HG03159 (cell line): Measurements from ENCODE around the gene FGFRL1.
"Not testable (repeated sequence)": the region's sequence is repeated elsewhere in the genome, so short reads cannot be mapped to it uniquely, and the experiment has no call there.

ENCODE experiments used
- ATAC-seq: cut with Tn5 transposase; IDR thresholded peaks from one replicate; pipeline ENCODE4 v1.9.1; 2021; ENCODE audit warnings: mild to moderate bottlenecking, moderate library complexity; ENCODE audit not compliant: unreplicated experiment

FGFRL1 gene

GRCh38 chr4:1036976-1037810 lies 25.8 kb downstream of the FGFRL1 start:
- no peak for ATAC-seq

DNA sequence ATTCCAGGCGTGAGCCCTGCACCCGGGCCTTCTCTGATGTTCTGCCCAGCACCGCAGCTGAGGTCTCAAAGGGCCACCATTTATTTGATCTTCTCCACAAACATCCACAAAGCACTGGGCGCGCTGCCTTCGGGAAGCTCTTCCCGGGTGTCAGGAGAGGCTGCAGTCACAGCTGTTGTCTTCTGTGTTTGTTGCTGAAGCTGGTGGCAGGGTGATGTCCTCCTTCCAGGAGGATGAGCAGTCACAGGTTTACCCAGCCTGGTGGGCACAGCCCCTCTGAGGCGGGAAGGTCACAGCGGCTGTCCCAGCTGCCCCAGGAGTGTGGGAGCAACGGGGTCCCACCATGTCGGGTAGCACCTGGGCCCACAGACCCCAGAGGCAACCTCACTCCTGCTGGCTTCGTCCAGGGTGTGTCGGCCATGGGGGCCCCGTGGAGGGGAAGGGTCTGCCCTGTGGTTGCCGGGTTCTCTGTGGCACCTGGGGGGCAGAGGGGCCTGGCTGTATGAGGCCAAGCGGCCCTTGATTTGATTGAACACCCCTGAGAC lies 27.6 kb downstream of the FGFRL1 start:
- ATAC-seq, result no peak

GRCh38 chr4:1039493-1040343 lies 28.3 kb downstream of the FGFRL1 start:
- no peak for ATAC-seq

GRCh38 chr4:1040344-1041146 lies 29.1 kb downstream of the FGFRL1 start:
- no peak for ATAC-seq

GRCh38 chr4:1041147-1041935 lies 29.9 kb downstream of the FGFRL1 start:
- ATAC-seq, result no peak

DNA sequence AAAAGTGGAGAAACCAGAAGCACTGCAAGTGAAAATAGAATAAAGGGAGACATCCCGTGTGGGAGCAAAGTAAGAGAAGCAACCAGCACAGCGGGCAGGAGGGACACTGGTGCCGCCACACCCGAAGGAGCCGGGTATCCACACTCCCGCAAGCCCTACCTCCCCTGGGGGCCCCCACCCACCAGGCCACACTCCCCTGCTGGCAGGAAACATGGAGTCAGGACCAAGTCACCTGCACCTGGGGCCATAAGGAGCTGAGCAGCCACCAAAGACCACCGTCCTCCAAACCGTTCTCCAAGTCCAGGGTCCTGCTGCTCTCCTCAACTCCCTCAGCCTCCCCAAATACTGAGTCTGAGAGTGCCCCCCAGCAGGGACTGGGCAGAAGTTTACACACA lies 30.5 kb downstream of the FGFRL1 start:
- ATAC-seq, result no peak

DNA sequence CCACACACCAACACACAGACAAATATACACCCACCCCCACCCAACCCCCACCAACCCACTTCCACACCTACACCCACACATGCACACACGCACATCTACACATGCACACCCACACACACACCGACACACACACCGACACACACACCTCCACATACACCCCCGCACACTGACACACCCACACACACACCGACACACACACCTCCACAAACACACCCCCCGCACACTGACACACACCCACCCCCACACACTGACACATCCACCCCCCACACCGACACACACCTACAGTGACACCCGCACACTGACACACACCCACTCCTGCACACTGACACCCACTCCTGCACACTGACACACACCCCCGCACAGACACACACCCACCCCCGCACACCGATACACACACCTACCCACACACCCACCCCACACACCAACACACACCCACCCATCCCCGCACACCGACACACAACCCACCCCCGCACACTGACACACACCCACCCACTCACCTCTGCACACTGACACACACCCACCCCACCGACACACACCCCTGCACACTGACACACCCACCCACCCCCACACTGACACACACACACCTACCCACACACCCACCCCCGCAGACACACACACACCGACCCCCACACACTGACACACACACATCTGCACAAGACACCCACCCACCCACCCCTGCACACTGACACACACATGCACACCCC lies 31.1 kb downstream of the FGFRL1 start:
- no peak for ATAC-seq

DNA sequence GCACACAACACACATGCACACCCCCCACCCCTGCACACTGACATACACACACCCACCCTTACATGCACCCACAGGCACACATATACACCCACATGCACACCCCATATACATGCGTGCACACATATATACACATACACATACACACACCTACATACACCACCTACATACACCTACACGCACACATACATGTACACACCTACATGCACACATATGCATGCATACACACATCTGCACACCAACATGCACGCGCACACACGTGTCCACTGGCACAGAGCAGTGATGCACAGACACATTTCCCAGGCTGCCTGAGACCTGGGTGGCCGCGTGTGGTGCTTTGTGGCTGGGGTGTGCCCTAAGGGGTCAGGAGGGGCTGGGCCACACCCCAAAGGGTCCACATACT lies 31.7 kb downstream of the FGFRL1 start:
- ATAC-seq, result no peak

- no peak for ATAC-seq
Observed at GRCh38 chr4:1043651-1044468, 32.4 kb downstream of the FGFRL1 start.

DNA sequence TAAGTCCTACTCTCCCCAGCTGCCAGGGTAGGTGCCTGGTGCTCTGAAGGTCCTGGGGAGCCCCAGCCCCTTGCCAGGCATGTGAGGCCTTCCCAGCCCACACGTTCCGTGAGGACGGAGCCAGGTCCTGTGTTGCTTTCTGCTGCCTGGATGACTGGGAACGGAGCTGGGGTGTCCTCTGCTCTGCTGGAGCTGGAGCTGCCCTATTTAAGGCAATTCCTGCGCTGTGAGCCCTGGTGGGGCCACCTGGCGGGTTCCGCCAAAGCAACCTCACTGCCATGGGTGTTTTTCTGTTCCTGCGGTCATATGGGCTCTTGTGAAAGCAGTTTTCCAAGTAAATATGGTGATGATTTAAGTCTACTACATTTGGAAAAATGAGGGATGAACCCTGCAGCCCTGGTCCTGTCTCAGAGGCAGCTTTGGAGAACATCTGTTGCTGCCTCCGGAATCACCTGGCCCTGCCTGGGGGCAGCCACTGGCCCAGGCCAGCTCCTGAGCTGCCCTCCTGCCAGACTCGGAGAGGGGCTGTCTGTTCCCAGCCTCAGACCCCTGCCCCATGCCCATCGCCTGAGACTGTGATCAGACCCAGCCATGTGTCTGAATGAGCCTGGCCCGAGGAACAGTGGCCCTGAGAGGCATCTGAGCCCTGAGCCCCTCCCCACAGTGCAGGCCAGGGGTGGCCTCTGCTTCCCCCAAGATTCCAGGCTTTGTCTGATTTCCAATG lies 33.2 kb downstream of the FGFRL1 start:
- ATAC-seq, result no peak

DNA sequence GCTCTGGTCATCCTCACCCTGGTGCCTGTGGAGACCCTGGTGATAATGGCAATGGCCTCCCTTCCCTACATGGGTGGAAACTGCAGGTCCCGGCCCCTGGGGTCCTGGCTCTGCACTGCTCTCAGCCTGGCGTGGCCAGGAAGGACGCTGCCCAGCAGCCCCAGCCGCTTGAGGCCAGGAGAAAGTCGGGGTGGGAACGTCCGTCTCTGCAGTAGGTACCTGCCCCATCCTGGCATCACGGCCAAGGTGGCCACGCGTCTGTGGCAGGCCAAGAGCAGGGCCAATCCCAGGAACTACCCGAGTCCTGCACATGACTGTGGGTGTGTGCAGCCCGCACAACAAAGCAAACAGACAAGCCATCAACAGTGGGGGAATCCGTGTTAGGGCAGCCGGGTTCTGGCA lies 33.8 kb downstream of the FGFRL1 start:
- ATAC-seq, result no peak

DNA sequence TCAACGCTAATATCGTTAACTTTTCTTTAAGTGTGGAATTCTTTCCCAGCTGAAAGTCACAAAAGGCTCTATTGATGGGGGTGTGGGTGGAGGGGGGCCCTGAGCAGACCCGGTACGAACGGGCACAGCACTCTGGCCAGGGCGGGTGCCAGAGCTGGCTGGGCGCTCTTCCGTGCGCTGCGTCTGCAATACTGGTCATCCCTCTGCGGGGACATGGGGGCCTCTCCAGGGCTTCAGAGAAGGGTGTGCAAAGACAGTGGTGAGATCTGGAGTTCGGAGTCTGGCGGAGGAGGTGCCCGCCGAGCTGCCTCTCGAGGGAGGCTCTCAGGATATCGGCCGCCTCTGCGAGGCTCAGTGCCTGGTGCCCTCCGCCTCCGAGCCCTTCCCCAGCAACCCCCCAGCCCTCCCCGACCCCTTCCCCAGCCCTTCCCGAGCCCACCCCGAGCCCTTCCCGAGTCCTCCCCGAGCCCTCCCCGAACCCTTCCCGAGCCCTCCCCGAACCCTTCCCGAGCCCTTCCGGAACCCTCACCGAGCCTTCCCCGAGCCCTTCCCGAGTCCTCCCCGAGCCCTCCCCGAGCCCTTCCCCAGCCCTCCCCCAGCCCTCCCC lies 34.3 kb downstream of the FGFRL1 start:
- no peak for ATAC-seq

- ATAC-seq, result not testable (repeated sequence)
Observed at GRCh38 chr4:1046581-1047011, 35.2 kb downstream of the FGFRL1 start.

DNA sequence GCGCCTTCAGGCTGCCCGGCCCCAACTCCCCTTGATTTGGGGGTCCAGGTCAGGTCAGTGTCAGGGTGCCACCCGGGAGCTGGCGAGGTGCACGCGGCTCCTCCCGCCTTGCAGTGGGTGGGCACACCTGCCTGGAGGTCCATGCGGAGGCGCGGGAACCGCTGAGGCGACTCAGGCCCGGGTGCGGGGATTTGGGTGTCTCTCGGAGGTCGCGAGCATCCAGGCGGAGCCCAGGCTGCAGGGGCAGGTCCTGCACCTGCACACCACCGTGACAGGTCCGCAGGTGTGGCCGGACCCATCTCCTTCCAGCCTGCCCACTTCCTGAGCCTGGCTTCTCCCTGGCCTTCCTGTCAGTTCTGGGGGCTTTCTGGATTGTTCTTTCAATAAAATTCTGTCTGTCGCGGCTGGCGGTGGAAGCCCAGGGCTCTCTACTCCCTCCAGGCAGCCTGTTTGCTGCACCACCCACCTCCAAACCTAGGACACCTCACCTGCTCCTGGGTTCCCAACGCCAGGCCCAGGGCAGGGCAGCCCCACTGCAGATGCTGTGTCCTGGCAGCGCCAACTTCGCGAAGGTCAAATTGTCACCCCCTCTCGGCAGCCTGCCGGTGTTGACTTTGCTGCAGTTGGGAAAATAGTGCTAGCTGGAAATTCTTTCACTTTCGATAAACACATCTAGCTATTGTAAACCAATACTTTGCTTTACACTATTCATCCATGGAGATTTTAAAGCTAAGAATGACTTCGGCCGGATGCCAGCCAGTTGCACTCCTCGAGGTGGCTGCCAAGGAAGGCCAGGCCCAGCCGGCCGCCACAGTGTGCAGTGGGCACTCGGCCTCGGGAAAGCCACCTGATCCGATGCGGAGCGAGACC lies 35.9 kb downstream of the FGFRL1 start:
- ATAC-seq, result no peak

- ATAC-seq, result no peak
Observed at GRCh38 chr4:1047976-1048772, 36.7 kb downstream of the FGFRL1 start.
